ENCODE results near the gene GALNT2.

GRCh38 chr1:230020451-230020850 lies 46.6 kb upstream of the GALNT2 start:
- no peak for TF ChIP-seq SUZ12 (IDR thresholded peaks at IDR 0.05; ENCODE audit: extremely low read depth, insufficient read depth, insufficient read length)
- no peak for TF ChIP-seq ZNF274 (IDR thresholded peaks at IDR 0.05; ENCODE audit: low read depth, low read length)
